HEK293 (cell line): Measurements from ENCODE around the gene CISH.

Experiments
- CTCF ChIA-PET: fragments of 350-600 bp; formaldehyde crosslinking; extraction: SDS; loops from one replicate; lab custom pipeline; 2021; ENCODE audit warnings: antibody characterized with exemption; lab: Yijun Ruan, JAX
- POLR2A ChIA-PET: fragments of 300-600 bp; formaldehyde crosslinking; extraction: SDS; loops from one replicate; lab custom pipeline; 2020; ENCODE audit warnings: antibody characterized with exemption, inconsistent platforms; lab: Yijun Ruan, JAX
- H3K27ac ChIP-seq: fragments of 200-500 bp; sonication (Bioruptor generic); 2 replicates; pipeline ENCODE4 v1.5.1; 2014; ENCODE audit warnings: low read depth, low read length, control low read depth, inconsistent platforms; ENCODE audit errors: extremely low read depth
- H3K36me3 ChIP-seq, 2 experiments: fragments of 200-500 bp in 1 of 2; sonication (Bioruptor generic) in 1 of 2; 1 replicate in 1 of 2; 2 replicates in 1 of 2; pipeline ENCODE4 v1.5.1; 2014 to 2017; ENCODE audit warnings: inconsistent platforms in 2 of 2, low read length in 2 of 2; ENCODE audit not compliant: control insufficient read depth in 2 of 2, insufficient read depth in 1 of 2
- H3K4me1 ChIP-seq: fragments of 200-500 bp; sonication (Bioruptor generic); 2 replicates; pipeline ENCODE4 v1.5.1; 2014; ENCODE audit warnings: mild to moderate bottlenecking, low read length, inconsistent platforms; ENCODE audit not compliant: control insufficient read depth, insufficient read depth
- H3K4me3 ChIP-seq: 2 replicates; pipeline ENCODE4 v1.5.1; 2011; ENCODE audit warnings: low read depth, mild to moderate bottlenecking, control low read depth, low read length, moderate library complexity
- H3K9me3 ChIP-seq: fragments of 200-500 bp; sonication (Bioruptor generic); 2 replicates; pipeline ENCODE4 v1.5.1; 2014; ENCODE audit warnings: low read depth, low read length, inconsistent platforms; ENCODE audit not compliant: control insufficient read depth, insufficient read depth
- BCL11A ChIP-seq: fragments of 450-650 bp; formaldehyde crosslinking; IDR thresholded peaks from 2 replicates; pipeline ENCODE4 v1.5.1; 2016; ENCODE audit warnings: low read depth, missing biosample characterization, missing genetic modification characterization
- EGR2 ChIP-seq: fragments of 450-650 bp; formaldehyde crosslinking; IDR thresholded peaks from 2 replicates; pipeline ENCODE4 v1.5.1; 2016; ENCODE audit warnings: low read depth, missing biosample characterization, missing genetic modification characterization
- TCF7L2 ChIP-seq: IDR thresholded peaks from 2 replicates; pipeline ENCODE4 v1.6.1; 2011; ENCODE audit warnings: low read depth, mild to moderate bottlenecking, inconsistent platforms, low read length, moderate library complexity, borderline replicate concordance
- ZEB2 ChIP-seq: fragments of 450-650 bp; formaldehyde crosslinking; IDR thresholded peaks from 2 replicates; pipeline ENCODE4 v1.5.1; 2016; ENCODE audit warnings: missing biosample characterization, missing genetic modification characterization
- ZNF16 ChIP-seq: fragments of 450-650 bp; formaldehyde crosslinking; IDR thresholded peaks from 2 replicates; pipeline ENCODE4 v1.5.1; 2016; ENCODE audit warnings: low read depth, missing biosample characterization, missing genetic modification characterization
- ZNF24 ChIP-seq: fragments of 450-650 bp; formaldehyde crosslinking; IDR thresholded peaks from 2 replicates; pipeline ENCODE4 v1.5.1; 2016; ENCODE audit warnings: missing biosample characterization, missing genetic modification characterization
- ZNF404 ChIP-seq: fragments of 450-650 bp; formaldehyde crosslinking; IDR thresholded peaks from 2 replicates; pipeline ENCODE4 v1.5.1; 2017; ENCODE audit warnings: missing biosample characterization, missing genetic modification characterization
- ZNF423 ChIP-seq: fragments of 450-650 bp; formaldehyde crosslinking; IDR thresholded peaks from 2 replicates; pipeline ENCODE4 v1.5.1; 2016; ENCODE audit warnings: missing biosample characterization, missing genetic modification characterization
- ZNF558 ChIP-seq: fragments of 450-650 bp; formaldehyde crosslinking; IDR thresholded peaks from 2 replicates; pipeline ENCODE4 v1.5.1; 2016; ENCODE audit warnings: missing biosample characterization, missing genetic modification characterization
- ZNF837 ChIP-seq: fragments of 450-650 bp; formaldehyde crosslinking; IDR thresholded peaks from 2 replicates; pipeline ENCODE4 v1.5.1; 2016; ENCODE audit warnings: missing biosample characterization, missing genetic modification characterization
- TF ChIP-seq, protein P1 (sequence below): fragments of 450-650 bp; formaldehyde crosslinking; IDR thresholded peaks from 2 replicates; pipeline ENCODE4 v1.5.1; 2016; ENCODE audit warnings: missing biosample characterization, missing genetic modification characterization
- TF ChIP-seq, protein P2 (sequence below): fragments of 450-650 bp; formaldehyde crosslinking; IDR thresholded peaks from 2 replicates; pipeline ENCODE4 v1.5.1; 2016; ENCODE audit warnings: missing biosample characterization, missing genetic modification characterization, borderline replicate concordance
- TF ChIP-seq, protein P3 (sequence below): fragments of 450-650 bp; formaldehyde crosslinking; IDR thresholded peaks from 2 replicates; pipeline ENCODE4 v1.5.1; 2016; ENCODE audit warnings: missing biosample characterization, missing genetic modification characterization
- TF ChIP-seq, protein P4 (sequence below): fragments of 450-650 bp; formaldehyde crosslinking; IDR thresholded peaks from 2 replicates; pipeline ENCODE4 v1.5.1; 2016; ENCODE audit warnings: missing biosample characterization, missing genetic modification characterization
- TF ChIP-seq, protein P5 (sequence below): fragments of 450-650 bp; formaldehyde crosslinking; IDR thresholded peaks from 2 replicates; pipeline ENCODE4 v1.5.1; 2016; ENCODE audit warnings: missing biosample characterization, missing genetic modification characterization
- TF ChIP-seq, protein P6 (sequence below): fragments of 450-650 bp; formaldehyde crosslinking; IDR thresholded peaks from 2 replicates; pipeline ENCODE4 v1.5.1; 2016; ENCODE audit warnings: missing biosample characterization, missing genetic modification characterization

The CISH gene

DNA sequence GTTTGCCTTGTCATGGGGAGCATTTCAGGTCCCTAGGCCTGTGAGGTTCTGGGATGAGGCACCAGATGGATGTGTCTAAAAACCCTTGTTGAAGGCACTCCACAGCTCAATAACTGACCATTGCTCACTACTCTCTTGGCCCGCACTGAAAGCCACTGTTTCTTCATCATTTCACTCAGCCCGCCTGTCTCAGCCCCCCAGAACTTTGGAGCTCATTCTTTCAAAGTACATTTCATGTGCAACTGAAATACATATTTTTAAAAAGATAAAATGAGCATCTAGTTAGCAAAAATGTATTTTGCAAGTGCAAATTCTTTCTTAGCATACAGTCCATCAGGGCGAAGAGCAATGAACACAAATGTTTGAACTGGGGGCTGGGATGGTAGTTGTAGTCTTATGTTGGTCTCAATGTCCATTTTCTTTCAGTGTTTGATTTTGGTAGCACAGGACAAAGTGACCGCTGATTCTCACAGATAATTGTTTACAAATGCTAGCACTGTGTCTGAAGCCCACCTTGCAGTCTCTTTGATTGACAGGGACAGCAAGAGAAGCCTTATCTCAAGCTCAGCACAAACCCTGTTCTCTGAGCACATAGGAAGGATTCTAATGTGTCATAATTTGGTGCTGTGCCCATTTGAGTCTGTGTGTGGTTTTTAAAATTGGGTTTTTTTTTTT, 22.7 kb downstream of the CISH start:
- POLR2A ChIA-PET, result interaction anchor here (0.6 to 1.0 kb wide), 2 partner anchors 797 to 1427 kb away, joined by 3 read pairs; no protein-coding TSS in a partner anchor

DNA sequence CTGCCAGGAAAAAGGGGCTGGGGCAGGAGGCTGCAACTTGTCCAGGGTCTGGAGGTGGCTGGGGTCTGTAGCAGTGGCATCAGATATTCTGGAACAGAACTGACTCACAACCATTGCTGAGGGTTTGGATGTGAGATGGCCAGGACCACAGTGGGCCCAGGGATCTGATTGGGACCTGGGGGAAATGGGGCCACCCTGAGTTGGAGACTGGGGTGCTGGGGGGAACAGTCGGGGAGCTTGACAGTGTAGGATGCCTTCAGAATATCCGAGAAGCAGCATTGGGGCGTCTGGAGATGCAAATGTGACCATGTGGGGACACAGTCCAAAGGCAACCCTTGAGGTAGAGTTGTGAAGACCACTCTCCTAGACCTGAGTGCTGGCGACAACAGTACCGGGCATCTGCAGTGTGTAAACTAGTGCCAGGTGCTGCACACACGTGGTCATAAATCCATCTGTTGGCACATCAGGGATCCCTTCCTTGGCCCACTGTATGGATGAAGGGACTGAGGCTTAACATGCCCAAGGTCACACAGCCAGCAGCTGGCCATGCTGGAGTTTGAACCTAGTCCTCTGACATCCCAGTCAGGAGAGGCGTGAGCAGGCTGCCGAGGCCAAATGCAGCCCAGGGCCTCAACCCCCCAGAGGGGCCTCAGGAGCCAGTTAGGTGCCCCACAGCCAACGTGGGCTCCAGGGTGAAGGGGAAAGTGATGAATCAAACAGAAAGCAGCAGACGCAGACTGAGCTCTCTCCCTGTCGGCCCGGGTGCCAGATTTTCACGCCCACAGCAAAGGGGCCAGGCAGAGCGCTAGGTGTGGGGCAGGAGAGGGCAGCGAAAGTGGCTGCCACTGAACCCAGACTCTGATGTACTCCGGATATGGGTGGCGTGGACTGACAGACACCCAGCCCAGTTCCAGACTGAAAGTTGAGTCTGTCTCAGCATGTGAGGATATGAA, 23.5 kb downstream of the CISH start:
- POLR2A ChIA-PET, result interaction anchor here (0.6 to 1.0 kb wide), 3 partner anchors 380 to 1427 kb away, joined by 3 read pairs; no protein-coding TSS in a partner anchor

More for the DNA sequence above, 22.7 kb downstream of the CISH start:
- Histone ChIP-seq H3K36me3 (peaks cover 0 to 8% of the 10 kb centered on the region in 2 experiments; a peak in 1 of 3 replicates), H3K4me3 (no peak overlapping the region), H3K27ac (no peak overlapping the region), H3K9me3 (no peaks in the 10 kb centered on the region), H3K4me1 (no peaks in the 10 kb centered on the region)
- CTCF ChIA-PET, result interaction anchor here (0.6 to 1.5 kb wide), 4 partner anchors 16 to 506 kb away, joined by 3 to 6 read pairs (median 4); no protein-coding TSS in a partner anchor
- TF ChIP-seq ZNF16 (tag by site-specific recombination), result peak; percentile 36; the same call in 1 of the 2 replicates
- TF ChIP-seq, protein P1, sequence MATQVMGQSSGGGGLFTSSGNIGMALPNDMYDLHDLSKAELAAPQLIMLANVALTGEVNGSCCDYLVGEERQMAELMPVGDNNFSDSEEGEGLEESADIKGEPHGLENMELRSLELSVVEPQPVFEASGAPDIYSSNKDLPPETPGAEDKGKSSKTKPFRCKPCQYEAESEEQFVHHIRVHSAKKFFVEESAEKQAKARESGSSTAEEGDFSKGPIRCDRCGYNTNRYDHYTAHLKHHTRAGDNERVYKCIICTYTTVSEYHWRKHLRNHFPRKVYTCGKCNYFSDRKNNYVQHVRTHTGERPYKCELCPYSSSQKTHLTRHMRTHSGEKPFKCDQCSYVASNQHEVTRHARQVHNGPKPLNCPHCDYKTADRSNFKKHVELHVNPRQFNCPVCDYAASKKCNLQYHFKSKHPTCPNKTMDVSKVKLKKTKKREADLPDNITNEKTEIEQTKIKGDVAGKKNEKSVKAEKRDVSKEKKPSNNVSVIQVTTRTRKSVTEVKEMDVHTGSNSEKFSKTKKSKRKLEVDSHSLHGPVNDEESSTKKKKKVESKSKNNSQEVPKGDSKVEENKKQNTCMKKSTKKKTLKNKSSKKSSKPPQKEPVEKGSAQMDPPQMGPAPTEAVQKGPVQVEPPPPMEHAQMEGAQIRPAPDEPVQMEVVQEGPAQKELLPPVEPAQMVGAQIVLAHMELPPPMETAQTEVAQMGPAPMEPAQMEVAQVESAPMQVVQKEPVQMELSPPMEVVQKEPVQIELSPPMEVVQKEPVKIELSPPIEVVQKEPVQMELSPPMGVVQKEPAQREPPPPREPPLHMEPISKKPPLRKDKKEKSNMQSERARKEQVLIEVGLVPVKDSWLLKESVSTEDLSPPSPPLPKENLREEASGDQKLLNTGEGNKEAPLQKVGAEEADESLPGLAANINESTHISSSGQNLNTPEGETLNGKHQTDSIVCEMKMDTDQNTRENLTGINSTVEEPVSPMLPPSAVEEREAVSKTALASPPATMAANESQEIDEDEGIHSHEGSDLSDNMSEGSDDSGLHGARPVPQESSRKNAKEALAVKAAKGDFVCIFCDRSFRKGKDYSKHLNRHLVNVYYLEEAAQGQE (tag by site-specific recombination), result no peak

More for the DNA sequence above, 23.5 kb downstream of the CISH start:
- Histone ChIP-seq H3K4me3 (no peak overlapping the region), H3K27ac (no peak overlapping the region), H3K4me1 (no peaks in the 10 kb centered on the region), H3K9me3 (no peaks in the 10 kb centered on the region), H3K36me3 (peaks cover 0 to 12% of the 10 kb centered on the region in 2 experiments; a peak in 1 of 3 replicates)
- TF ChIP-seq ZNF404 (tag by site-specific recombination) (no peak), TCF7L2 (no peak), ZNF558 (no peak), ZNF24 (tag by site-specific recombination) (no peak), ZNF423 (tag by site-specific recombination) (no peak), EGR2 (no peak), BCL11A (tag by site-specific recombination) (no peak), ZEB2 (no peak), ZNF837 (tag by site-specific recombination) (no peak)
- TF ChIP-seq, protein P2, sequence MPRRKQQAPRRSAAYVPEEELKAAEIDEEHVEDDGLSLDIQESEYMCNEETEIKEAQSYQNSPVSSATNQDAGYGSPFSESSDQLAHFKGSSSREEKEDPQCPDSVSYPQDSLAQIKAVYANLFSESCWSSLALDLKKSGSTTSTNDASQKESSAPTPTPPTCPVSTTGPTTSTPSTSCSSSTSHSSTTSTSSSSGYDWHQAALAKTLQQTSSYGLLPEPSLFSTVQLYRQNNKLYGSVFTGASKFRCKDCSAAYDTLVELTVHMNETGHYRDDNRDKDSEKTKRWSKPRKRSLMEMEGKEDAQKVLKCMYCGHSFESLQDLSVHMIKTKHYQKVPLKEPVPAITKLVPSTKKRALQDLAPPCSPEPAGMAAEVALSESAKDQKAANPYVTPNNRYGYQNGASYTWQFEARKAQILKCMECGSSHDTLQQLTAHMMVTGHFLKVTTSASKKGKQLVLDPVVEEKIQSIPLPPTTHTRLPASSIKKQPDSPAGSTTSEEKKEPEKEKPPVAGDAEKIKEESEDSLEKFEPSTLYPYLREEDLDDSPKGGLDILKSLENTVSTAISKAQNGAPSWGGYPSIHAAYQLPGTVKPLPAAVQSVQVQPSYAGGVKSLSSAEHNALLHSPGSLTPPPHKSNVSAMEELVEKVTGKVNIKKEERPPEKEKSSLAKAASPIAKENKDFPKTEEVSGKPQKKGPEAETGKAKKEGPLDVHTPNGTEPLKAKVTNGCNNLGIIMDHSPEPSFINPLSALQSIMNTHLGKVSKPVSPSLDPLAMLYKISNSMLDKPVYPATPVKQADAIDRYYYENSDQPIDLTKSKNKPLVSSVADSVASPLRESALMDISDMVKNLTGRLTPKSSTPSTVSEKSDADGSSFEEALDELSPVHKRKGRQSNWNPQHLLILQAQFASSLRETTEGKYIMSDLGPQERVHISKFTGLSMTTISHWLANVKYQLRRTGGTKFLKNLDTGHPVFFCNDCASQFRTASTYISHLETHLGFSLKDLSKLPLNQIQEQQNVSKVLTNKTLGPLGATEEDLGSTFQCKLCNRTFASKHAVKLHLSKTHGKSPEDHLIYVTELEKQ (tag by site-specific recombination), result no peak
- TF ChIP-seq, protein P3, sequence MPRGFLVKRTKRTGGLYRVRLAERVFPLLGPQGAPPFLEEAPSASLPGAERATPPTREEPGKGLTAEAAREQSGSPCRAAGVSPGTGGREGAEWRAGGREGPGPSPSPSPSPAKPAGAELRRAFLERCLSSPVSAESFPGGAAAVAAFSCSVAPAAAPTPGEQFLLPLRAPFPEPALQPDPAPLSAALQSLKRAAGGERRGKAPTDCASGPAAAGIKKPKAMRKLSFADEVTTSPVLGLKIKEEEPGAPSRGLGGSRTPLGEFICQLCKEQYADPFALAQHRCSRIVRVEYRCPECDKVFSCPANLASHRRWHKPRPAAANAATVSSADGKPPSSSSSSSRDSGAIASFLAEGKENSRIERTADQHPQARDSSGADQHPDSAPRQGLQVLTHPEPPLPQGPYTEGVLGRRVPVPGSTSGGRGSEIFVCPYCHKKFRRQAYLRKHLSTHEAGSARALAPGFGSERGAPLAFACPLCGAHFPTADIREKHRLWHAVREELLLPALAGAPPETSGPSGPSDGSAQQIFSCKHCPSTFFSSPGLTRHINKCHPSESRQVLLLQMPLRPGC (tag by site-specific recombination), result no peak
- TF ChIP-seq, protein P4, sequence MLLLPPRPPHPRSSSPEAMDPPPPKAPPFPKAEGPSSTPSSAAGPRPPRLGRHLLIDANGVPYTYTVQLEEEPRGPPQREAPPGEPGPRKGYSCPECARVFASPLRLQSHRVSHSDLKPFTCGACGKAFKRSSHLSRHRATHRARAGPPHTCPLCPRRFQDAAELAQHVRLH (tag by site-specific recombination), result no peak
- TF ChIP-seq, protein P5, sequence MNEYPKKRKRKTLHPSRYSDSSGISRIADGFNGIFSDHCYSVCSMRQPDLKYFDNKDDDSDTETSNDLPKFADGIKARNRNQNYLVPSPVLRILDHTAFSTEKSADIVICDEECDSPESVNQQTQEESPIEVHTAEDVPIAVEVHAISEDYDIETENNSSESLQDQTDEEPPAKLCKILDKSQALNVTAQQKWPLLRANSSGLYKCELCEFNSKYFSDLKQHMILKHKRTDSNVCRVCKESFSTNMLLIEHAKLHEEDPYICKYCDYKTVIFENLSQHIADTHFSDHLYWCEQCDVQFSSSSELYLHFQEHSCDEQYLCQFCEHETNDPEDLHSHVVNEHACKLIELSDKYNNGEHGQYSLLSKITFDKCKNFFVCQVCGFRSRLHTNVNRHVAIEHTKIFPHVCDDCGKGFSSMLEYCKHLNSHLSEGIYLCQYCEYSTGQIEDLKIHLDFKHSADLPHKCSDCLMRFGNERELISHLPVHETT (tag by site-specific recombination), result no peak
- TF ChIP-seq, protein P6, sequence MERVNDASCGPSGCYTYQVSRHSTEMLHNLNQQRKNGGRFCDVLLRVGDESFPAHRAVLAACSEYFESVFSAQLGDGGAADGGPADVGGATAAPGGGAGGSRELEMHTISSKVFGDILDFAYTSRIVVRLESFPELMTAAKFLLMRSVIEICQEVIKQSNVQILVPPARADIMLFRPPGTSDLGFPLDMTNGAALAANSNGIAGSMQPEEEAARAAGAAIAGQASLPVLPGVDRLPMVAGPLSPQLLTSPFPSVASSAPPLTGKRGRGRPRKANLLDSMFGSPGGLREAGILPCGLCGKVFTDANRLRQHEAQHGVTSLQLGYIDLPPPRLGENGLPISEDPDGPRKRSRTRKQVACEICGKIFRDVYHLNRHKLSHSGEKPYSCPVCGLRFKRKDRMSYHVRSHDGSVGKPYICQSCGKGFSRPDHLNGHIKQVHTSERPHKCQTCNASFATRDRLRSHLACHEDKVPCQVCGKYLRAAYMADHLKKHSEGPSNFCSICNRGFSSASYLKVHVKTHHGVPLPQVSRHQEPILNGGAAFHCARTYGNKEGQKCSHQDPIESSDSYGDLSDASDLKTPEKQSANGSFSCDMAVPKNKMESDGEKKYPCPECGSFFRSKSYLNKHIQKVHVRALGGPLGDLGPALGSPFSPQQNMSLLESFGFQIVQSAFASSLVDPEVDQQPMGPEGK, result no peak
- CTCF ChIA-PET, result interaction anchor here (0.6 to 0.7 kb wide), 3 partner anchors 286 to 506 kb away, joined by 3 to 5 read pairs (median 3); no protein-coding TSS in a partner anchor
